IPS DF 19.7 (cell line): ENCODE data around the gene TWF2.

ENCODE experiments used
- DNase-seq: peaks from one replicate; pipeline ENCODE4 v3.0.0-alpha.2; 2013; ENCODE audit warnings: low read depth, low spot score

Gene TWF2

DNA sequence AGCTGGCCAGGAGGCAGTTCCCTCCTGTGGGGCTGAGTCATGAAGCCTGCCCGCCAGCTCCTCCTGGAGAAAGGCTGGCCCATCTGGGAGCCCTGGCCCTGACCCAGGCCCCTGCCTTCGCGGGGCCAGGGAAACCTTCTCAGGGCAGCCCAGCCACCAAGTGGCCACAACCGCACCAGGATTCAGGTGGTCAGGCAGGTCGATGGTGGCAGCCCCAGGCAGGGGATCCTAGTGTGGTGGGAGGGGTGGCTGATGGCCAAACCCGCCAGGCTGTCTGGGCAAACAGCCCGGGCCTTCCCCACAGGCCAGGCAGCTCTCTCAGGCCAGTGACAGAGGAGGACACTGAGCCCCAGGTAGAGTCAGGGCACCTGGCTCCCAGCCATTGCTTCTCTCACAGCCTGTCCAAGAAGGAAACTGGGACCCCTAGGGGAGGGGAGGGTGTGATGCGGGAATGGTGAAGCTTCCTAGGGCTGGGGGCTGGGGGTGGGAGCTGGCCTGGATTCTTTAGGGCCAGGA lies 1.2 kb downstream of the TWF2 start:
- no peak for DNase-seq

GRCh38 chr3:52237006-52237656 lies 1.8 kb downstream of the TWF2 start:
- DNase-seq = no peak

GRCh38 chr3:52236424-52236886 lies 2.5 kb downstream of the TWF2 start:
- DNase-seq = no peak

DNA sequence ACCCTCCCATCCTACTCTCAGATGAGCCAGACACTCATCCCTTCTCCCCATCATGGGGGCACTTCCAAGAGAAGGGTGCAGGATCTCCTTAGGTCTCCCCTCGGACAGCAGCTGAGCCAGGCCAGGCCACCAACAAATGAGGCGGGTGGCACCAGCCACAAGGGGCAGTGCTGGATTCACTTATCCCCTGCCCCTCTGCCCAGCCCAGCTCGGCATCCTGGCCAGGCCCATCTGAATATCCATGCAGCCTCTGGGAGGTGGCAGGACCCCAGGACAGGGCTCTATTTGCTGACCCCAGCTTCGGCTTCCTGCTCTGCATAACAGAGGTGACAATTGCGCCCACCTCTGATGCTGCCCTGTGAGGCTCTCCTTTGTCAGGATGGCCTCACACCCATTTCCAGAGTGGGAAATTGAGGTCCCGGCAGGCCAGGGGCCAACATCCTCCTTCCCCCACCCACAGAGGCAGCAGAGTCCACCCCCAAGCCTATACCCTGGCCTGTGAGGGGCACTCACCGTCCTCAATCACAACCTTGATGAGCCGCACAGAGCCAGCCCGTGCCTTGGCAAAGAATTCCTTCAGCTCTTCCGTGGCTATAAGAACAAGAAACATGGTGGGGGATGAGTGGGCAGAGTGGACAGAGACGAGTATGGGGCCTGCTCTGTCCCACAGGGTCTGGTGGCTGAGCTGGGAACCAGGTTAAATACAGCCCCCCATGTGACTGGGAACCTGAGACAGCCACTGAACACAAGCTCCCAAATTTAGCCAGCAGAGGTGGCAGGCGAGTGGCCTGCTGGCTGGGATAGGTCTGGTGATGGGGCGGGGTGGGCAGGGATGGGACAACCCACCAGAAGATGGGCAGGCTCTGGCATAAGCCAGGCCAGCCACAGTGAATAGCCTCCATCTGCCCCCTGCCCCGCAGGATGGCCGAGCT lies 4.2 kb downstream of the TWF2 start:
- no peak for DNase-seq

- DNase-seq = no peak
These were observed 5.0 kb downstream of the TWF2 start for GRCh38 chr3:52233968-52234367.

- no peak for DNase-seq
These were observed 5.8 kb downstream of the TWF2 start for GRCh38 chr3:52233108-52233591.

DNA sequence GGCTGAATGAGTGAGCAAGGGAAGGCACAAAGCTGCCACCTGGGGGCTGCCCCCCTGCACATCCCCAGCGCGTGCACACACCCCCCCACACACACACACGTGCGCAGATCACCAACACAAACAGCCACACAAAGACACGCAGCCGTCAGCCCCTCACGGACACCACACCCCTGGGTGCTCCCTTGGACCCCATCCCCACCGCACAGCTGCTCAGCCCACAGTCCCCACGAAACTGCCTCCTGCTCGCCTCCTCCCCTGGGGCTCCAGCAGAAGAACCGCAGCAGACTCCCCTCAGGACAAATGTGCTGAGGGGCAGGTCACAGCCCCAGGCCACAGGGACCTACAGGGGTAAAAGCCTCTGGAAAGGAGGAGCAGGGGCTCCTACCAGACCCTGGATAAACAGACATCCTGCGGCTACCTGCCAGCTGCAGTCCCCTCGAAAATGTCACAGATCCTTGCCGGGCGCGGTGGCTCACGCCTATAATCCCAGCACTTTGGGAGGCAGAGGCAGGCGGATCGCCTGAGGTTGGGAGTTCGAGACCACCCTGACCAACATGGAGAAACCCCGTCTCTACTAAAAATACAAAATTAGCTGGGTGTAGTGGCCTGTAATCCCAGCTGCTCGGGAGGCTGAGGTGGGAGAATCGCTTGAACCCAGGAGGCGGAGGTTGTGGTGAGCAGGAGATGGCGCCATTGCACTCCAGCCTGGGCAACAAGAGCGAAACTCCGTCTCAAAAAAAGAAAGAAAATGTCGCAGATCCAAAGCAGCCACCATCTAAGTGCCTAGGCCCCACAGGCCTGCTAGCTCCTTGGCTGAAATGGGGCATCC lies 6.5 kb downstream of the TWF2 start:
- no peak for DNase-seq

DNA sequence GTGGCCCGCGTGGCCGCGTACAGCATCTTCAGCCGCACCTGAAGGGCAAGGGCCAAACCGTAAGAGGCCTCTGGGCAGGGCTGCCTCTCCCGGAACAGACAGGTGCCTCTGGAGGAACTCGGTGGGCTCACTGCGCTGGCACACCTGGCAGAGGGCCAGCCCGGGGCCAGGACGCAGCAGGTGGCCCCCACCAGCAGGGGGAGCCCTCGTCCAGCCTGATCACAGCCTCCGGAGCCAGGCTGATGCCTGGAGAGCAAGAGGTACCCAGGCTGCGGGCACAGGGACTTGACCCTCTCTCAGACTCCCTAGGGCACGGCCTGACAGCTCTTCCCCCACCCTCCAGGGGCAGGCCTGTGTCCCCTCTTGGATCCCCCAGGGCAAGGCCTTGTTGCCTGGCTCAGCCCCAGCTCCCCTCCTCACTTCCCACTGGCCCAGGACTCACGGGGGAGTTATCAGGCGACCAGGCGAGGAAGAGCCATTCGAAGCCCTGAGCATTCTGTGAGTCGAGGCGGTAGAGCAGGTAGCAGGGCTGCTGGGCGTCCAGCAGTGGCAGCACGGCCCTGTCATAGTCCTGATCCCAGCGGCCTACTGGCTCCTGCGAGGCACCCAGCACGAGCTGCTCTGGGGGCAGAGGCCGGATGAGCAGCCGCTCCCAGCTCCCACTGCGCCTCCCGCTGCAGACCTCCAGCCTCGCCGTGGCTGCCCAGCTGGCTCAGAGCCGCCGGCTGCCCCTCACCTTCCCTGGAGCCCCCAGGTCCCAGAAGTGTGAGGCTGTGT lies 7.3 kb downstream of the TWF2 start:
- DNase-seq = no peak

- no peak for DNase-seq
These were observed 8.0 kb downstream of the TWF2 start for GRCh38 chr3:52230889-52231499.

DNA sequence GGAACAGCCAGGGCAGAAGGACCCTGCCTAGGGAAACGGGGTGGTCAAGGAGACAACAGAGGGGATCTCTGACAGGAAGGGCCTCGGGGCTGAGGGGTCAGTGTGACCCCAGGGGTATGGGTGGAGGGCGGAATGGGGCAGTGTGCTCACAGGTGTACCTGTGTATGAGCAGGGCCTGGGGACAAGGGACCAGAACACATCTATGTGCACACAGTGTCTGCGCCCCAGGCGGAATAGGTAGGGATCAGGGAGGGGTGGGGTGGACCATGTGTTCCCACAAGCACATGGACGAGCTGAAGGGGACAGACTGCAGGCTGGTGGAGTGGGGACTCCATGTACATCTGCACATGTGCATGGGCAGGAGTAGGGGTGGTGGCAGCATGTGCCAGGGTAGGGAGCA lies 8.5 kb downstream of the TWF2 start:
- DNase-seq = no peak

DNA sequence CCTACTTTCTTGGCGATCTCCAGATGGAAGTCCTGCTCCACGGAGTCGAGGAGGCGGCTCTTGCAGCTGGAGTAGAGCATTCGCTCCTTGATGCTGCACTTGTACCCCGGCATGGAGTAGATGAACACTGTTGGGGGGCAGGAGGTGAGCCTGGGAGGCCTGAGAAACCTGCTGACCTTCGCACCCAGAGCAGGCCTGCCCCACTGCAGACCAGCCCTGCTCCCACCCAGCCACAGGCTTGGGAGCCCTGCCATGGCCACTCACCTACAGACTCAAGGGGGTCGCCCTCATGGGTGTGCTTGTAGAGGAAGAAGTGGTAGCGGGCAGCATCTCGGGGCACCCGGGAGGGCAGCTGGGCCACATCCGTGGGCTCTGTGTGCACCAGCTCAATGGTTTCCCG lies 9.3 kb downstream of the TWF2 start:
- no peak for DNase-seq

- no peak for DNase-seq
These were observed 10.1 kb downstream of the TWF2 start for GRCh38 chr3:52228751-52229291.

DNA sequence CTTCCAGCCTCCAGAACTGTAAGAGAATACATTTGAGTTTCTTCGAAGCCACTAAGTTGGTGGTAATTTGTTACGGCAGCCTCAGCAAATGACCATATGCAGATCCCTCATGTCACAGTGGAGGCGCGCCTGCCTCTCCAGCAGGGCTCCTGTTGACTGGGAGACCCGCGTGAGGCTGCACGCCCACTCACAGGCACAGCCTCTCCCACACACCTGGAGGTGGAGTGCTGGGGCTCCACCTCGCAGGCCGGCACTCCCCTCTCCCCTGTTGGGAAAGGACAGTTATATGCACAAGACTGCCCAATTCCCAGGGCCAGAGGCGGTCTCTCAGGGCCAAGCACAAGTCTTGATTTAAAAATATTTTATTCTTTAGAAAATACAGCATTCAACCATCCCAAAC lies 10.7 kb downstream of the TWF2 start:
- DNase-seq = no peak

GRCh38 chr3:52227766-52228165 lies 11.2 kb downstream of the TWF2 start:
- DNase-seq = no peak

DNA sequence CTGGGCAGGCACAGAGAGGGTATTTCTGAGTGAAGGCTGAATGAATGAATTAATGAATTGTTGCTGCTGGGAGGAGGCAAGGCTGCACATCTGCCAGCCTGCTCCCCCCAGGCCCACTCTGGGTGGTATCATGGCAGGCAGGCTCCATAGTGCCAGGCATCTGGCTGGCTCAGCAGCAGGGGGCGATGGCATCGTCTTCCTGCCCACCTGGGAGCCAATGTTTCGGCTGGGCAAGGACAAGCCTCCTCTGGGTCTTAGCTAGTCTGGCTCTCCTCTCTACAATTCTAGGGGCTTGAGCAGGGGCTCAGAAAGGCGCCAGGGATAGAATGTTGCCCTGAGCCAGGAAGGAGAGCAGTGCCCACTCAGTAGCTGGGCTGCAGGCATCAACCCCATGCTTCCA lies 11.8 kb downstream of the TWF2 start:
- DNase-seq = no peak

GRCh38 chr3:52226229-52226817 lies 12.6 kb downstream of the TWF2 start:
- no peak for DNase-seq

DNA sequence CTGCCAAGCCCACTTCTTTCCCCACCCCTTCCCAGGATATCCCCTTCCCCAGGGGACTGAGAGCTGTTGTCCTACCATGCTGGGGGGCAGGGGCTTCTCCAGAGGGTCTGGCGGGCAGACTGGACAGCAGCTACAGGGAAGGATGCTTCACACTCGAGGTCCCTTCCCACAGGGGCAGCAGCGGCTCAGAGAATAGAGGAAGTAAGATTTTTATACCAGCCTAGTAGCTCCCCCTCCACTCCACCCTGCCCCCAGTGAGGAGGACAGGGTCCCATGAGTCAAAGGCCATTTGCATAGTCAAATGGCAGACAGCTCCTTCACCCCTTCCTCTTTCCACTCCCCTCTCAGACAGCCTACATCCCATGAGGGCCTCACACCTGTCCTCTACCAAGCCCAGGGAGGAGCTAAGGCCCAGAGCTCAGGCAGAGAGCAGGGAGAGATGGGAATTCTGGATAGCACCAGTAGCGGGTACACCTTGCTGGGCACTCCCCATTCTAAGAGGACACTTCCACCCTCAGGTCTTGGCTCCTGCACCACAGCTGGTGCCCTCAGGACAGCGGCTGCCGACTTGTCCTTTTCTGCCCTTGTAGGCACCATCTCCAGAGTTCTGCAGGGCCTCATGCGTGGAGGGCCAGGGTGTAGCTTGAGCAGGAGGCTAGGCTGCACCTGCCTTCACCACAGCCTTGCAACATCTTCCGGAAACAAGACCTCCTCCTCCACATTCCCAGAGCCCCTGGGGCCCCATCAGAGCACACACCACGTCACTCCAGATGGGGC lies 13.3 kb downstream of the TWF2 start, which contains the start of gene TLR9:
TLR9 (minus strand) TSS at position 194 of the 777 bp plus-strand sequence; CDS start at position 78, 116 bp downstream.
- no peak for DNase-seq

DNA sequence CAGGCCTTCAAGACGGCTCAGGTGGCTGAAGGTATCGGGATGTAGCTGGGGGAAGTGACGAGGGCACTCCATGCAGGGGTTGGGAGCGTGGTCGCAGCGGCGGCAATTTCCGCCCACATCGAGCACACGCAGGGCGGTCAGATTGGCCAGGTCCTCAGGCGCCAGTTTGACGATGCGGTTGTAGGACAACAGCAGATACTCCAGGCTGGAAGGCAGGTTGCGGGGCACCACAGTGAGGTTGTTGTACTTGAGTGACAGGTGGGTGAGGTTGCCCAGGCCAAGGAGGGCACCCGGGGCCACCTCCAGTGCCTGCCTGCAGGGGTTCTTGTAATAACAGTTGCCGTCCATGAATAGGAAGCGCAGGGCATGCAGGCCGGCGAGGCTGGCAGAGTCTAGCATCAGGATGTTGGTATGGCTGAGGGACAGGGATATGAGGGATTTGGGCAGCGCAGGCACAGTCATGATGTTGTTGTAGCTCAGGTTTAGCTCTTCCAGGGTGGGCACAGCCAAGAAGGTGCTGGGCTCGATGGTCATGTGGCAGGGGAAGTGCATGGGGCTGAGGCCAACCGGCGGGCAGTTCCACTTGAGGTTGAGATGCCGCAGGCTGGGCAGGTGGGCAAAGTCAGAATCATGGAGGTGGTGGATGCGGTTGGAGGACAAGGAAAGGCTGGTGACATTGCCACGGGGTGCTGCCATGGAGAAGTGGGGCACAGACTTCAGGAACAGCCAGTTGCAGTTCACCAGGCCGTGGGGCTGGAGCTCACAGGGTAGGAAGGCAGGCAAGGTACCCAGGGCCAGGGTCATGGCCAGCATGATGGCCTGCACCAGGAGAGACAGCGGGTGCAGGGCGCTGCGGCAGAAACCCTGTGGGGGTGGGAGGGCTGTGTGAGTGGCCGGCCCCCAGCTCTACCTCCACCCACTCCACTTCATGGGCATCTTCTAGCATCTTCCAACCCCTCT lies 15.2 kb downstream of the TWF2 start:
- DNase-seq = no peak
